NCI-H82 treated with DMSO at 0.1 percent for 48 hours (cell line): ENCODE results near the gene CYFIP2.

Experiments used
- DNase-seq: peaks from one replicate; lab custom pipeline; 2025; ENCODE audit not compliant: unreplicated experiment; lab: John Stamatoyannopoulos, UW

Gene CYFIP2

DNA sequence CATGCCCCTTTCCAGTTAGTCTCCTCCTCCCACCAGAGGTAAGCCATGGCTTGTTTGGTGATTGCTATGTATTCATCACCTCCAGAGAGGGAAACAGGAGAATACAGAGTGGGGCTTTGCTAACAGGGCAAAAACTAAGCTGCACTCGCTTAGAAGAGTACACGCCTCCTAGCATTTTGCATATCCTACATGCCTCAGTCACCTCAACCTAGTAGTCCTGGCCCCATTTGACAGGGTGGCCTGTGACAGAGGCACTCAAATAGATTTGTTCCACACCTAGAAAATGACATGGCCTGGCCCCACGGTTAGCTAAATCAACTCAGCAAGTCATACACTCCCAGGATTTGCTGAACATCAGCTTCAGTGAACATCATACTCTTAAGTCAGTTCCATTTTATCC lies 90.7 kb downstream of the CYFIP2 start:
- DNase-seq: no peak

DNA sequence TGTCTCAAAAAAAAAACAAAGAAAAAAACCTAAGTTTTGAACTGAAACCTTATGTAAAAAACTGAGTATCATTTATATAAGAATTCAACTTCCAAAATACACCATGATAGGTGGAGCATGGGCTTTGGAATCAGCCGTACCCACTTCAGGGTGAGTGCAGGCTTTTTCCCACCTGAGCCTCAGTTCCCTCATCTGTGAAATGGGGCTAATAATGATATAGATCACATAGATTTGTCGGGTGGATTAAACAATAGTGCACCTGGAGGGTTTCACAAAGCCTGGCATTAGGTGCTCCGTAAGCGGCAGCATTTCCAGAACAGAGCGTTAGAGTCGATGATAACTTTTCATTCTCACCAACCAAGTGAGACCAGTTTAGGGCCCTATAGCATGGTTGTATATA lies 91.9 kb downstream of the CYFIP2 start:
- no peak for DNase-seq

DNA sequence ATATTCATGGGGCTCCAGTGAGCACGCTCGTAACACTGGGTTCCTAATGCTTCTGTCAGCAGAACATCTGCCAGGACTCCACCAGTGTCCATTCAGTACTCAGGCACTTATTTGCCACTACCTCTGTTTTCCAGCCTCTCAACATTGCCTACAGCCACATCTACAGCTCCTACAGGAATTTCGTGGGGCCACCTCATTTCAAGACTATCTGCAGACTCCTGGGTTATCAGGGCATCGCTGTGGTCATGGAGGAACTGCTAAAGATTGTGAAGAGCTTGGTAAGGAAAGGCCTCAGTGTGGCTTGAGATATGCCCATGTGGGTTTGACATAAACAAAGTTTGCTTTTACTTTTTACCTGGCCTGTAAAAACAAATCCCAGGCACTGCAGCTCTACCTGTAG lies 92.9 kb downstream of the CYFIP2 start:
- DNase-seq: no peak

DNA sequence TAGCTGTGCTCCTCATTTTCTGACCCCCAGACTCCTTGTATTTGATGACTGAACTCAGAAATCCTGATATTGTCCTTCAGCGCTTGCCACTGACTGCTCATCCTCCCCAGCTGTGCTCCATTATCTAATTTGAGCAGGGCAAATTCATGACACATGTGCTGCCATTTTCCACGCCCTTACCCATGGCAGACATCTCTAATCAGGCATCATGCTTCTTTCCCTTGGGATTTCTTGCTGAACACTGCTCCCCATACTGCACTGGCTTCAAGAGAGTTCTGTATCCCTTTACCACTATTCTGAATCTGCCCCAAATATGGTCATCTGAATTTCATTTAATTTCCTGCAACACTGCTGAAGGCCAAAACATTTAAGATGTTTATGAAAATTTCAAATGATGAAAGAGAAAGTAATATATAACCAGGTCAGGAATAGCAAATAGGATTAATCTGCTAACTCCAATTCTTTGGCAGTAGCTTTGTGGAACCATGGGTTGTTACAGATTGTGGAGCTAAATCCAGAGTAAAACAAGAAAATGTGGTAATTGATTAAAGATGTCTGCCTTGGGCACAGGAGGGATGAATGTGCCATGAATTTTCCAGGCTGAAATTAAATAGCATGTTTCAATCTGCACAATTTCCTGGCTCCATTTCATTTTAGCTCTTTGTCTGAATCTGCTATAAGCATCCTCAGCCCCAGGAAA lies 93.6 kb downstream of the CYFIP2 start:
- DNase-seq: no peak

DNA sequence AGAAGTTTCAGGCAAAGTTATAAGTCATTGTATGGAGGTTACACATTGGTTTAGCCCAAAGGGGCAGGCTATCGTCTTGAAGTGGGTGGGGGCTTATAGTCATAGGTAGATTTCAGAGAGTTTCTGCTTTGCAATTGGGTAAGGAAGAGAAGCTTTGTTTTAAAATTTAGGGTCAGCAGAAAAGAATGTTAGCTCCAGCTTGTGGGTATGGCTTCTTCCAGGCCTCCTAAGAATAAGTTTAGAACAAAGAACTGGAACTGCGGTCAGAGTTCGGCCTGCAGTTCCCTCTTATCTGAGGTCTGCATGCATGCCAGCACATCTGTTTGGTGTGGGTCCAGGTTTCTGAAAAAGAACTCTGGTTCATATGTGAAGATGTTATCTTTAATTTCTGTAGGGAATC lies 96.1 kb downstream of the CYFIP2 start:
- no peak for DNase-seq

DNA sequence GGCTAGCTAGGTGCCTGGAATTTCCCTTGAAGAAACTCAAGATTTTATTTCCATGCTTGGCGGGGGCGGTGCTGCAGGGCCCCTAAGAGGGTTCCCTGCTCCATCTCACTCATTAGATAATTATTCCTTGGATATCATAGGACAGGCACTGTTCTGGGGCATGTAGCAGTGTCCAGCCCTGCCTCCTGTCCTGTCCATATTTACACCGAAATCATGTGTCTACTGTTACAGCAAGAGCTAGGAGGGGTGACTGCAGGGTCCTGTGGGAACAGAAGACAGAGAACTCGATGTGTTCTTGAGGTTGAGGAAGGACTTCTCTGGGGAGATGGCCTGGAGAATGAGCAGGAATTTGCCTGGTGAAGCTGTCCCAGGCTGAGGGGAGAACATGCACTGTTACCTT lies 96.6 kb downstream of the CYFIP2 start:
- DNase-seq: no peak

DNA sequence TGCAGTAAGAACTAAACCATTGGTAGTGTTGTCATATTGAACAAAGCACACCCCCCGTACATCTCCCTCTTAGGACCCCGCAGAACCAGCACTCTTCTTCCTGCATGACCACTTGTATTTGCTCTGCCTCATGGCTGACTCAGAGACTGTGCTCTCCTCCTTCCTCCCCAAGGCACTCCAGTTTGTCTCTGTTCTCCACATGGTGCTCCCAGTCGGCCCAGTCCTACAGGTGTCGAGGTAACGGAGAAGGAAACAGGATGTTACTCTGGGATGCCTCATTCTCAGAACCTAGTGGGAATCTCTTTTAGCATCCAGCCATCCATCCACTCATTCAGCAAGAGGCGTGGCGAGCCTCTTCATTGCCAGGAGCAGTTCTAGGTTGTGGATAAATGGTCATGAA lies 97.1 kb downstream of the CYFIP2 start:
- no peak for DNase-seq

DNA sequence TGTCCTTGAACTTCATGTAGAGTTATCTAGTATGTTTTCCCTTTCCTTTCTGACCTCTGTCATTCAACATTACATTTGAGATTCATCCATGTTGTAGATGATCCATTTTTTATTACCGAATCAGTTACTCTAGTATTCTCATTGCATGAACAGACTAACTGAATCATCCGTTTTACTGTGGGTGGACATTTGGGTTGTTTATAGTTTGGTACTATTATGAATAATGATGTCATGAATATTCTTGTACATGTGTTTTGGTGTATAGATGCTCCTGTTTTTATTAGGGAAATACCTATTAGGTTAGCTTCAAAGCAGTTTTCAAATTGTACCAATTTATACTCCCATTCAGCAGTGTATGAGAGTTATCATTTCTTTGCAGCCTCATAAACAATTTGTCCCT lies 99.8 kb downstream of the CYFIP2 start:
- DNase-seq: no peak

DNA sequence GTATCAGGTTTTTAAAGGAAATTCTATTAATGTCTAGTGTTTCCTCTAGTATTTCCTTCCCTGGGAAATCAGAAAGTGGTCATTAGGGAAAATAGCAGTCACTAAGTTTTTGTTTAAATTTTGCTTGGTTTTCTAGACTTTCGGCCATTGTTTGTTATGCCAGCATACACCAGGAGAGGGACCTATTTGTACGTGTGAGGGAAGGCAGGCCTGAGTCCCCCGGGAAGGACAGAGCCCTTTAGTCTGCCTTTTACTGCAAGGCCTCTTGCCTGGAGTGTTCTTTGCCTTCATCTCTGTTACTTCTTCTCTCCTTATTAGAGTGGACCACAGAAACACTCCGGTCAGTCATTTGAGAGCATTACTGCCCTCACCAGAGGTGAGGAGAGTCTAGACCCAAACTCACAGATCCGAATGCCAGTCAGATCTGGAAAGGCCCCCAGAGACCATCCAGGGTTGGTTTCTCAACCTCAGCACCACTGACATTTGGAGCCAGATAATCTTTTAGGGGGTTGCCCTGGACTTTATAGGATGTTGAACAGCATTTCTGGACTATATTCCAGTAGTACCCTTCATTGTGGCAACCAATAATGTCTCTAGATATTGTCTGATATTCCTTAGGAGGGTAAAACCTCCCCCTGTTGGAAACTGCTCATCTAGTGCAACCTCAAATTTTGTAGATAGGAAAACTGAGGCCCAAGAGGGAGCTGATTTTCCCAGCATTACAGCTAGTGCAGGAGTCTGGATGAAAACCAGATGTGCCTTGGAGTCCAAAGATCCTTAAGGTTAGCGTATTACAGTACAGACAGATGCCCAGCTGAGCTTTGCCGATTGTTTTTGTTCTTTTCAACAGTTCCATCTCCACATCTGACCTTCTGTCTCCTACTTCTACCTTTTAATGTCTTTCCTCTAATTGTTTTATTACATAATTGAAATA lies 101.1 kb downstream of the CYFIP2 start:
- DNase-seq: no peak

DNA sequence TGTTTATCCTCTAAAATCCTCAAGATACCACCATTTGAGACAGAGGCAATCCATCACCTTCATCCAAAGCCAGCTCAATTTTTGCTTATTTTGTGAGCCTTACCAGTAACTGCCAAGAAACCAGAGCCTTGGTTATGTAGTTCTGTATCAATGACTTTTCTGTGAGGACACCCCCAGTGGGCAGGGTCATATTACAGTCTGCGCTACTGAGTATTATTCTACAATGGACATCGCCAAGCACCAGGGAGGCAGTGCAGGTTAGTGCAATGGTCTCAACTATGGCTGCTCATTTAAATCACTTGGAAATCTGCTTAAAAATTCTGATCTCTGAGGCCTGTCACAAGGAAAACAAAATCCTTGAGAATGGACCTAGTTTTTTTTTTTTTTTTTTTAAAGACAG lies 103.6 kb downstream of the CYFIP2 start:
- DNase-seq: no peak

DNA sequence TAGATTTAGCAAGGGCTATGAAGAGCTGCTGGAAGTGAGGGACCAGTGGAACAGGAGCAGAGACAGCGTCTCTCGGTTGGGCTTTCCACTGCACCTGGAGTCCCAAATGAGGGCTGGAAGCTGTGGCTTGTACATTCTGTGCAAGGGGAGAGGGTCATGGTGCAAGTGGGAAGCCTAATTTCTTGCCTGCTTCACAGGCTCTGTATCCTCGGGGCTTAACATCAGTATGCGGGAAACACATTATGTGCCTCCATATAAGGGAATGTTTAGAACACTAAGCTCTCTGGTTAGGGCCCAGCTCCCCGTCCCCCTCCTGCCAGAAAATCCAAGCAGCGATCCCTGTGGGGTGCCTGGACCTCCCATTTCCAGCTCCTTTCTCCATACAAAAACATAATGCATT lies 105.0 kb downstream of the CYFIP2 start:
- no peak for DNase-seq

DNA sequence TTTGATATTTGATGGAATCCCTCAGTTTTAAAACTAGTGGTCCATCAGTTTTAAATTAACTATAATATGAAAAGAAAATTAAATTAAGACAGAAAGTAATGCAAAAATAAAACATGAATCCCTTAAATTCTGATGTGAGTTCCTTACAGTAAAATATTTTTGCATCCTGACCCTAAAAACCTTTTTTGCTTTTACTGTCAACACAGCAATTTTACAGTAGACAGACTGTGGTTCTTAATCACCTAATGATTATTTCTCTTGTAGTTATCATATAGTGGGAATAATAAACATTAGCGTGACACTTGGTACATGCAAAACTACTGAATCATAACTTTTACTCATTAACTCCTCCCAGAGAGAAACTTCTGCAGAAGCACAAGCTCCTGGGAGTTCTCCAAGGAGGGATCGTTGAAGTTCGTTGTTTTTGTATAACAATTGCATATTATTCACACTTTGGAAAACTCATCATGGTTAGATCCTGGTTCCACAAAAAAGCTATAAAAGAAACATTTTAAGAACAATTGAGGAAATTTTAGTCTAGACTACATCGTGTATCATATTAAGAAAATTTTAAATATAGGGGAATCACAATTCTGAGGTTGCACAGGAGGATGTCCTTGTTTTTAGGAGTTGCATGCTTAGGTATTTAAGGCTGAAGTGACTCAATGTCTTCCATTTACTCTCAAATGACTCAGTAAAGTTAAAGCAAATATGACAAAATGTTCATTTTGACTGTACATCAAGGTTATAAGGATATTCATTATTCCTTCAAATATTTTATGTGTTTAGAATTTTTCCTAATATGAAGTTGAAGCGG lies 105.9 kb downstream of the CYFIP2 start:
- no peak for DNase-seq

DNA sequence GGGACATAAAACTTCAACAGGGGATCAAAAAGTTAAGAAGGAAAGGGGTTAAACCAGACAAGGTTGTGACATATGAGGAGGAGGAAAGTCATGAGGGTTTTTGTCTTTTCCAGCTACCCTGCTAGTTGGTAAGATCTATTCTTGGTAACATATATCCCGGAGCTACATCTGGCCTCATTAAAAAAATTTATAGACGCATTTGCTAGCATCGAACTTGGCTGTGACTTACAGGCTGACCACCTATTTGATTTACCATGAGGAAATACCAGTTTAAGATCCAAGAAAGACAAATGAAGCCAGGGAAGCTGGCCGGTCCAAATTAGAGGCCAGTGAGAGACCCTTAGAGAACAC lies 106.5 kb downstream of the CYFIP2 start:
- no peak for DNase-seq

DNA sequence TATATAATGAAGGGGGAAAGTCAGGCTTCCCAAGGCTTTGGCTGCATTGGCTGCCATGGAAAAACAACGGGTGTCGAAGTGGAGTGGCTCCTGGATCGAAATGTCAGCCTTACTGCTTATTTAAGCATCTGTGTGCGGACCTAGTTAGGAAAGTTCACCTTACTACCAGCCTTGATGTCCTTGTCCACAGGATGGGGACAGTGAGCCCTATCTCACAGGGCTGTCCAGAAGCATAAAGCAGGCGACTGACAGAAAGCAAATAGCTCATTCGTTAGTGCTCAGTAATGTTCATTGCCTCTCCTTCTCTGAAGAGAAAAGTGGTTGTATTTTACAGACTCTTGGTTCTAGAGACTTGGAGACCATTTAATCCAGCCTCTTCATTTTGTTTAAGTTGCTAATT lies 112.6 kb downstream of the CYFIP2 start:
- DNase-seq: no peak

DNA sequence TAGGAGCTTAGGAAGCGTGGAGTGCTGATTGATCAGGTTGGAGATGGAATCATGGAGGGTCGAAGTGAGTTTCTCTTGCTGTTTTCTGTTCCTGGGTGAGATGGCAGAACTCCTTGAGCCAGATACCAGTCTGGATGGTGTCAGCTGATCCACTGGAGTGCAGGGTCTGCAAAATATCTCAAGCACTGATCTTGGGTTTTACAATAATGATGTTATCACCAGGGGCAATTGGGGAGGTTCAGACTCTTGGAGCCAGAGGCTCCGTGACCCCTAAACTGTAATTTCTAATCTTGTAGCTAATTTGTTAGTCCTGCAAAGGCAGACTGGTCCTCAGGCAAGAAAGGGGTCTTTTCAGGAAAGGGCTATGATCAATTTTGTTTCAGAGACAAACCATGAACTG lies 114.1 kb downstream of the CYFIP2 start:
- no peak for DNase-seq

DNA sequence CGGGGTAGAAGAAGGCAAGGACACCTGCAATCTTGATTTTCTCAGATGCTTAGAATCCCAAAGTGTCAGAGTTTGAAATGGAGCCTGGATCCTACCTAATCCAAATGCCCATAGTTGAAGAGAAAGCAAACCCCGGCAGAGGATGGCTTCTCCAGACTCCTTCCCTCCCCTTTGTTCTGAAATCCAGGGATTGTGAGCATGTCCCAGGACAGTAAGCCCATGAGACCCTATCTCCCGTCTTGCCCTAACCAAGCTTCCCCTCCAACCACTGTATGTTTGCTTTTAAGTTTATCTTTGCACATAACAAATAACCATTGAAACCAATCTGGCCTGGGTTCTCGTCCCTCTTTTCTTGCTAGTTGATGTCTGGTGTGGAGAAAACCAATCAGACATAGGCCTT lies 115.8 kb downstream of the CYFIP2 start:
- DNase-seq: no peak

DNA sequence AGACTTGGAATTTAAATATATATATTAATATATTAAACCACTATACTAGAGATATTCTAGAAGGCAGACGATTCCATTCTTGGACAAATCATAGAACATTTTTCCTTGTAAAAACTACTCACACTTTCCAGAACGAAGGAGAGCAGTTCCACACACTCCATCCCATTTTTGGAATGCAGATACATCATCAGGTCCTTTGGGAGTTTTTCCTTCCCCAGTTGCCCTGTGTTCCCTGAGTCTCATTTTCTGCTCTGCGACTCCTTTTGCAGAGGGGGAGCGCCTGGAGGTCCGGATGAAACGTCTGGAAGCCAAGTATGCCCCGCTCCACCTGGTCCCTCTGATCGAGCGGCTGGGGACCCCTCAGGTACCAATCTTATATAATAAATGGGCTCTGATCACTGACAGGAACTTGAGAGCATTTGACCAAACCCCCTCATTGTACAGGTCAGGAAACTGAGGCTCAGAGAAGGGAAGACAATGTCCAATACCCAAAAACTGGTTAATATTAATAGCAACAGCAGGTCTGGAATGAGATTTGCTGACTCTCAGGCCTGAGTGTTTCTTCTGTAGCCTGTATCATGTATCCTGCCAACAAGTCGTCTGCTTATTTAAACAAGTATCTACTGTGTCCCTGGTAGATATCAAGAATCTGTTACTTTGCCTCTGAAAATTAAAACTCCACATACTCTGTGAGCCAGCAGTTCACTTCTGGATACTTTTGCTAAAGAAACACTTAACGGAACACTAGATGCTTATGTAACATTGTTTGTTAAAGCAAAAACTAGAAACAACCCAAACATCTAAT lies 117.3 kb downstream of the CYFIP2 start:
- no peak for DNase-seq

DNA sequence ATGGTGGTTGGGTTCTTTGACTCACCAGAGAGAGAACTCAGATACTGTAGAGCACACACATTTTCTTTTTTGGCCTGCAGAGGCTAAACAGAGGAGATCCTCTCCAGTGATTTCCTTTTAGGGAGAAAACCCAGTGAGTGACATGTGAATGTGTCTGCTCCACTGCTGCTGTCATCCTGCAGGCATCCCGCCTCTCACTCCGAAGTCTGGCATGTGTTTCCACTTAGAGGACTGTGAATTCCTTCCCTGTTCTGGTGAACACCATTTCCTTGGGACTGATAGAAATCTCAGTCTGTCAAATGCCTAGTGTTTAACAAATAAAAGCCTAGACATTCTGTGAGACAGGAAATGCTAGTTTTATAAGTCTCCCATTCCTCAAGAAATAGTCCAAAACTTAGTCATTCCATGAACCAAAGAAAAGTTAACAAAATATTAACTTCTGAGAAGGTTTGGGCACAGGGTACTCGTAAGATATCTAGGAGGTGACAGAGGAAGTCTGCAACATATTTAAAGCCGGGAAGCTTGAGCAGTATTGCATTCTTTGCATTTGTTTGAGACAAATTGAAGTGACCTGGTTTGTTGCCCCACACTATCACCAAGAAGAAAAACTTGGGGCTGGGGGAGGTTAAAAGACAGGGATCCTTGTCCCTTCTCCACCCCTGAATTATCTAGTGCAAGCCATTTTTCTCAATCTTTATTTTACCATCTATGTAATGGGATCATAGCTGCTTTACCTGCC lies 119.2 kb downstream of the CYFIP2 start:
- DNase-seq: no peak

DNA sequence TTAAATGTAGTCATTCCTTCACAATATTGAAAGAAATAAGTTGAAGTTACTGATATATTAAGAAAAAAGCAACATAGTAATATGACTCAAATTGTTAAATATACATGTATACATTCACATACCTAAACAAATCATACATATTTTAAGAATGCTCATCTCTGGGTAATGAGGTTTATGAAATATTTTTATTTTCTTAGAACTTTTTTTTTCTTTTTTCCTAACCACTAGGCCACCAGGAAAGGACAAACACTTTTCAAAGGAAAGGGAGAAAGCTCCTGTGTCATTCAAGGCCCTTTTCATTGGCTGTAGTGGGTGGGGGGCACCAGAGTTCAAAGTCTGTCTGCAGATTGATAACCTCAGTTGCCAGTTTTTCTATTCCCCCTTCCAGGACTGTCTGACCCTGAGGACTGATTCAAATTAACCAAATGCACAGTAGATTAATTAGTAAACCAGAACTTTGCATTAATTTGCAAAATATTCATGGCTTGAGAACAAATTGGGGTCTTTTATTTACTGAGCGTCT lies 121.2 kb downstream of the CYFIP2 start:
- DNase-seq: no peak

DNA sequence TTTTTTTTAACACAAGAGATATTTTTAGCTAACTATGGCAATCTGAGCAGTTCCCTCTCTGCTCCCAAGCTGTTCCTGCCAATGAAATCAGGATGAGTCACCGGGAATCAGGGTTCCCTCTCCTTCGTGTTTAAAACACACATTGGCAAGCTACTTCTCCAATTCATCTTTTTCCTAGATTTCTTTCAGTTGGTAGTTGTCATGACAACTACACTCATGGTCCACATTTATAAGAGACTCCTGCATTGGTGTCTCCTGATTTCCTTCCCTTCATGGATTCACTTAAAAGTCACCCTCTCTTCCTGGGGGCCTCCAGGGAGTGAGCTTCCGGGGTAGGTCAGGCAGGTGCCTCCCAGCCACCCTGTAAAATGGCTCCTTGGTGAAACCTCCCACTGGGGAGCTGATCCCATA lies 121.8 kb downstream of the CYFIP2 start:
- DNase-seq: no peak
